ENCODE results near the gene AGRP.

The AGRP gene

GRCh38 chr16:67462279-67462655 is 21.1 kb downstream of the AGRP start:
- DNase-seq: no peak

GRCh38 chr16:67461600-67462278 is 21.6 kb downstream of the AGRP start:
- DNase-seq: no peak

- DNase-seq: no peak
Measured at GRCh38 chr16:67460961-67461360, 22.4 kb downstream of the AGRP start.

GRCh38 chr16:67460168-67460567 is 23.2 kb downstream of the AGRP start:
- DNase-seq: no peak

- no peak for DNase-seq
Measured at GRCh38 chr16:67459861-67460150, 23.5 kb downstream of the AGRP start.

- no peak for DNase-seq
Measured at GRCh38 chr16:67459066-67459860, 24.1 kb downstream of the AGRP start.

GRCh38 chr16:67458121-67458641 is 25.2 kb downstream of the AGRP start:
- no peak for DNase-seq

GRCh38 chr16:67457611-67458010 is 25.7 kb downstream of the AGRP start:
- DNase-seq: no peak

GRCh38 chr16:67456391-67457081 is 26.8 kb downstream of the AGRP start:
- no peak for DNase-seq

GRCh38 chr16:67454852-67455251 is 28.5 kb downstream of the AGRP start:
- no peak for DNase-seq

GRCh38 chr16:67454104-67454503 is 29.2 kb downstream of the AGRP start:
- no peak for DNase-seq

- DNase-seq: no peak
Measured at GRCh38 chr16:67451704-67452435, 31.5 kb downstream of the AGRP start.

GRCh38 chr16:67451061-67451703 is 32.2 kb downstream of the AGRP start:
- DNase-seq: no peak

- no peak for DNase-seq
Measured at GRCh38 chr16:67449739-67450138, 33.6 kb downstream of the AGRP start.

- DNase-seq: no peak
Measured at GRCh38 chr16:67449336-67449735, 34.0 kb downstream of the AGRP start.

- no peak for DNase-seq
Measured at GRCh38 chr16:67448580-67448979, 34.8 kb downstream of the AGRP start.

- DNase-seq: no peak
Measured at GRCh38 chr16:67447508-67448076, 35.8 kb downstream of the AGRP start.

- no peak for DNase-seq
Measured at GRCh38 chr16:67446968-67447507, 36.3 kb downstream of the AGRP start.

GRCh38 chr16:67445913-67446907 is 37.1 kb downstream of the AGRP start:
- no peak for DNase-seq

- no peak for DNase-seq
Measured at GRCh38 chr16:67445441-67445912, 37.9 kb downstream of the AGRP start.

GRCh38 chr16:67445126-67445426 is 38.3 kb downstream of the AGRP start:
- DNase-seq: no peak

Data from NCI-H2107 (cell line).